Activated CD8-positive, alpha-beta memory T cell treated with anti-CD3 and anti-CD28 coated beads for 4 hours (primary cell): ENCODE measurements around the gene PTPRE.

Source experiments
- DNase-seq, 2 donors: peaks; one replicate each; pipeline ENCODE4 v3.0.0-alpha.2; 2020; ENCODE audit warnings: low read depth in 2 of 2

The PTPRE gene

DNA sequence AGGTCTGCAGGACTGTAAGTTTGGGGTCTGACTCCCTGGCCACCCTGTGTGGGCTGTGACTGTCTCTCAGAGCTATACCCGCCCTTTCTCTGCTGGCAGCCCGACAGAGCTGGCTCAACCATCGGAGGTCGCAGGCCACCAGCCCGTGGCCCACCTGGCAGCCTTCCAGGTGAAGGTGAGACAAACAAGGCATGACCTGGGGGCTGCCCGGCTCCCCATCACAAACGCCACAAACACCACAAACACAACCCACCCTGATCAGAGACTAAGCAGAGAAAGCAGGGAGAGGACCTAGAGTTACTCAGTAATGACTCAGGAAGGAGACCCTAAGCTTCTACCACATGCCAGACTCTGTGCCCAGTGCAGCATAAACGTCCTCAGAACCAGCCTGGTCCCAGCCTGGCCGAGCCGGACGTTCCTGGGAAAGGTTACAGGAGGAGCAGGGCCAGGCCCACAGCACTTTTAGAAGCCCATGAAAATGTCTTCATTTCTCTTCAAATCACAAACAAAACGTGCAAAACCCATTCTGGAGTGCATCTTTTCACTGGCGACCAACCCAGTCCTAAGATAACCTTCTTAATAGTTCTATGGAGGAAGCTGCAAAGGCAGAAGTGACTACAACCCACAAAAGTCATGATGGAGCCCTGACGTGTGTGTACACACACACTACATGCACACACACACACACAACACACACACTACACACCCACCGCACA is 152.5 kb downstream of the PTPRE start:
- no peak for DNase-seq

DNA sequence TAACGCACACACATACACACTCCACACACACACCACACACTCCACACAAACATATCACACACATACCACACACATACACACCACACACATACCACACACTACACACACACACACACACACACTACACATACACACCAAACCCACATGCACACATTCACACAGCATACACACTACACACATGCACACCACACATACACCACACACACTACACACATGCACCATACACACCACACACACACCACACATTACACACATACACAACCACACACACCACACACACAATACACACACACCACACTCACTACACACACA is 153.0 kb downstream of the PTPRE start:
- no peak for DNase-seq

DNA sequence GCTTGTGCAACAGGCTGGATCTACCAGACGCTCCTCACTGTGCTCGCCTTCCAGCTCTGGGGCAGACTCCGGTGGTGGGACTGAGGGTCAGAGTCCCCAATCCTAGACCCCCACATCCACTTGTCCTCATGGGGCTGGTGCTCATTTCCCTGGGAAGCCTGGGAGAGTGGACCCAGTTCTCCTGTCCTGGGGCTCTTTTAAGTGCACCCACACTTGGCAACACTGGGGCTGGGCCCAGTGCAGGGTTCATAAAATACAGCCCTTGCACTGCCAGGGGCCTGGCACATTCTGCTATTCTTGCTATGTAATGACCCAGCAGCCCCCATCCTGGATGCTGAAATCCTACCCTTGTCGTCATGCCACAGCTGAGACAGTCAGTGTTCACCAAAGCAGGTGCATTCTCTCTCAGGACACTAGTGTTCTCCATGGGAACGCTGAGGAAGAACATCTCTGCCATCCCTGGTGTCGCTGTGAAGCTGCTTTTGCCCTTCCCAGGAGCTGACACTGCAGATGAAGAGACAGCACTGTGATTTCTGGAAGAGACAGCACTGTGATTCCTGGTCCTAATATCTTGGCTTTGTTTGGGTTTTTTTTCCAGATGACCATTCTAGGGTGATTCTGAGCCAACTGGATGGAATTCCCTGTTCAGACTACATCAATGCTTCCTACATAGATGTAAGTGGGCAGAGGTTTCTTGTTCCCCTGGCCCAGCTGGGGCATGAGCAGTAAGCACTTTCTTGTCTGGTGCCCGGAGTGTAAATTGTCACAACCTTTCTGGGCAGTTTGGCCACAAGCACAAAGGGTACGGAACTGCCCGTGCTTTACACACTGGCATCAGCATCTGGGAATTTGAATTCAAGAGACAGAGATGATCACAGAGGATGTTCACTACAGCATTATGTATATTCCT is 153.7 kb downstream of the PTPRE start:
- no peak for DNase-seq

DNA sequence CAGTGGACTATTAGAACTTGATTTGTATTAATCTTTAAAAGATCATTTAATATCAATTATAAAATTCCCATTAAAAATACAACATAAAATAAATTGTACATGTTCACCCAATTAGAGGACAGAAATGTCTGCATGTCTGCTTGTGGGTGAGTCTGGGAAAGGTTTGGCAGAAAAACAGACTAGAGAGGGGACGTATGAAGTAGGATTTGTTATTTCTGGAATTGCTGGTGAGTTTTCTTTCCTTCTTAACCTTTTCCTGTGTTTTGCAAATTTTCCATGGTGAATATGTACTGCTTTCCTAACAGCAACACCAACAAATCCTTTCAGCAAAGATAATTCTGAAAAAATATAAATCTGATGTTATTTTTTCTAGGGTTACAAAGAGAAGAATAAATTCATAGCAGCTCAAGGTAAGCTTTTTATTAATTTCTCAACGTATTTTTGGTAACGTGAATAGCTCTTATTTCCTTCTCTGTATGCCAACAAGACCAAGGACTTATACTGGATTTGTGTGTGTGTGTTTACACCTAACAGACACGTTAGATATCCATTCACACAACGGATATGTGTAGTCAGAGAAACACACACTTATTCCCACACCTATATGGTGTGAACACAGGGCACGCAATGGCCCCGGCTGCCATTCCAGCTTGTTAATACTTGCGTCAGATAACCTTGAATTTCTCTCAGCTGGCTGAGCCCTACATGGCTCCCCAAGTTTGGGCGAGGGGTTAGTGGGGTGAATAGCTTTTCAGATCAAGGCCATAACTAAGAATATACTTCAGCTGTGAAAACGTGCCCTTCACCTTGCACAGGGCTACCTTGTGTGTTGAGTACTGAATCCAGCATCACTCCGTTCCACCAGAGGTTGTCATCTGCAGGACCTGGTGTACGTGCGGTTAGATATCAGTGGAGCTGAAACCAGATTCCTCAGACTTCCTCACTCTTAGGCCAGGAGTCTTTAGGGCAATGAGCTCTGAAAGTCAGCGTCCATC is 154.7 kb downstream of the PTPRE start:
- DNase-seq, result no peak

DNA sequence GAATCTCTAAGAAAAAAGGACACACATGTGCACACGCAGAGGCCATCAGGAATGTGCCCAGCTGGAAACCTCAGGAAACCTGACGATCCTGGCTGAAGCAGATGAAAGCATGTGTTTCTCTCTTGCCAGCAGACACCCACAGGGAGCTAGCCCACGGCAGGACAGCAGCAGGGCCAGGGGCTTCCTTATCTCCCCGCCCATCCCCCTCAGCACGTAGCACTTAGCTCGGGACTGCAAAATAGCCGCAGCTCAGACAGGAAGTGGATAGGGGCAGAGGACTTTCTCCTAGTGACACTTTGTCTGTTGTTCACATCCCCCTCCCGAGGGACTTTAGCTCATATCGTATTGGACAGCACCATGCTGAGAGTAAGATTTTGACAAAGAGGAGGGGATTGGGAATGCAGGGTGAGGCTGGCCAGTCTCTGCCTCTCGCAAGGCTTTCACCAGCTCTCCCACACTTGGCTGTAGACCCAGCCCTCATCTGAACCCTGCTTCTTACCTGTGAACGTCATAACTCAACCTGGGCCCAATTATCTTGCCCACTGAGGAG is 155.5 kb downstream of the PTPRE start:
- DNase-seq, result no peak

DNA sequence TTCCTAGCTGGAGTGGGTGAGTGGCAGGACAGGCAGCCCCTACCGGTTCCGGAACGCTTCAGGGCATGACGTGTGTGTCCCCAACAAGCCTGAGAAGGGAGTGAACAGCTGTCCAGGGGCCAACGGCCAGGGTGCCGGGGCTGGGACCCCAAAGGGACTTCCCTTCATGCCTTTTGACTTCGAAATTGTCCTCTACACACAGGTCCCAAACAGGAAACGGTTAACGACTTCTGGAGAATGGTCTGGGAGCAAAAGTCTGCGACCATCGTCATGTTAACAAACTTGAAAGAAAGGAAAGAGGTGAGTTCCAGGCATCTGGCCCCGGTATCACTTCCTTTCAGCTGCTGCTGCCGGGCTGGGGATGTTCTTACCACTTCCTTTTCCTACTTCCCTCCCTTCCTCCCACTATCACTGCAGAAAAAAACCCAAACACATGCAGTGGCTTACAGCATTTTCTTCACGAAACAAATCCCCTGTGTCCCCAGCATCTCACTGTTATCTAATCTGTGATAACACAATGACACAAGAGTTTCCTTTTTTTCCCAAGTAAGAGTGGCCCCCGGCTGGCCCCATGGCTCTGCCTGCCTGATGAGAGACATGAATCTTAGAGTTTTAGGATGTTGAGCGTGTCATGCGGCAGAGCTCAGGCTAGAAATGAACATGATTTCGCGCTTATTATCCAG is 156.1 kb downstream of the PTPRE start:
- DNase-seq, result no peak

DNA sequence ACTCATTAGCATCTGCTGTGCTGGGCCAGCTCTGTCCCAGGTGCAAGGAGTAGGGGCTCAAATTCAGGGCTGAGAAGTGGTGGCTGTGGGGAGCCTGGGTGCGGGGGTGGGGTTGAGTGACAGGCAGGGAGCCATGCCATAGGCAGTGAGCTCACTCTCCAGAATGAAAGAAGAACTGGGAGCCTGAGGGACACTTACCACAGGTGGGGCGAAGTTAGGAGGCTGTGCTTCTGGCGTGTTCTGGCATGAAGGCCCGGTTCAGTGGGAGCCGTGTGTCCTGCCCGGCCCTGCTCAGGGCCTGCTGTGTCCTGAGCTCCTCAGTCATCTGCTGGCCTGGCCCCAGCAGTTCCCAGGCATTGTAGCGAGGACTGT is 156.8 kb downstream of the PTPRE start:
- no peak for DNase-seq

DNA sequence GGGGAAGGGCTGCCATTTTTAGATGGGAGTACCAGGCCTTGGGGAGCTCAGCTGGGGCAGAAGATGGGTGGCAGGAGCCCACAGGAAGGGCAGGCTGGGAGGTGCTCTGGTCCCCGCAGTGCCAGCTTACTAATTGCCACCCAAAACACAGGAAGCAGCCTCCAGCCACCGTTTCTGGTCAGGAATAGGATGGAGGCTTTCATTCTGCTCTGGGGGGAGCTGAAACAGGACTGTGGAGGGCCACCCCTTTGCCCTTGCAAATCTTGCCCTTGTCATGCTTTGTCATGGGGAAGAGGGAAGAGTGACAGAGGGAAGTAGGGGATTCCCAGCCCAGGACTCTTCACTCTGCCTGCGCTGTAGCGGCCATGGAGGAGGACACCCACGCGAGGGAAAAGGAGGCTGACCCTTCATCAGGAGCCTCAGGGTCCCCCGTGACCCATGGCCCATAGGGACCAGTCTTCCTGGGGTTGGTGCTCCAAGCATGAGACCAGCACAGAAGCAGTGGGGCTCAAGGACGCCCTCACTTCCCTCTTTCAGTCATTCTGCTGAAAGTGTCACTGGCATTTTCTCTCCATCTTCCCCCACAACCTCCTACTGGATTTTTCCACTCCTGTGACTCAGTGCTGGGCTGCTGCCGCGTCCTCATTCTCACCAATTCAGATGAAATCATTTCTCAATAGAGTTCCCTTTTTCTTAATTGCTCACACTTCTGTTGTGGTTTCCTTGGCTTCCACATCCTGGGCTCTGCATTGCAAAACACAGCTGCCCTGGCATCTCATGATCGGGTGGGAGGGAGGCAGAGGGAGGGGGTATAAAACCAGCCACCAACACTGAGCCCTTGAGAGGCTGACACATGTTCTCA is 157.4 kb downstream of the PTPRE start:
- DNase-seq, result peak; percentile 57 to 77

DNA sequence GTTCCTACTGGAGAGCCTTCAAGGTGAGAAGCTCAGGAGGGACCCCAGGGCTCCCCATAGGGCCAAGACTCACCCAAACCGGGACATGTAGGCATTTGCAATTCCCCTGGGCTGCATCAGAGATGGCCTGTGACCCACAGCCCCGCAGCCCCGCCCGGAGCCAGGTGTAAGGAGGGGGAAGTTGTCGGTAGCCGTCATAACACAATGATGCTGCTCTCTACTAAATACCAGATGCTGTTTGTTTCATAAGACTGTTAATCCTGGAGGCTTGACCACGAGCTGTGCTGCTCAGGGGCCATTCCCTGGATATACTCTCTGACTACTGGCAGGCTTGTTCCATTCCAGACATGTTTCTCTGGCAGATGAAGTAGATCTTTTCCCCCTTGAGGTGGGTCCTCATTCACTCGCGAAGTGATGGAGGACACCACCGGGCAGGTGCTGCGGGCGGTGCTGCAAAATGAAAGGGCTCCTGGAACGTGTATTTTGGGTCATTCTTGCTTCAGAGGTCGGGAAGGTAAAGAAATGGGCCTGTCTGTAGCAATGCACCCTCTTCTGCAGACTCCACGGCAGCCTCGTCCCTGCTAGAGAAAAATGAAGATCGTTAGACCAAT is 158.2 kb downstream of the PTPRE start:
- no peak for DNase-seq

DNA sequence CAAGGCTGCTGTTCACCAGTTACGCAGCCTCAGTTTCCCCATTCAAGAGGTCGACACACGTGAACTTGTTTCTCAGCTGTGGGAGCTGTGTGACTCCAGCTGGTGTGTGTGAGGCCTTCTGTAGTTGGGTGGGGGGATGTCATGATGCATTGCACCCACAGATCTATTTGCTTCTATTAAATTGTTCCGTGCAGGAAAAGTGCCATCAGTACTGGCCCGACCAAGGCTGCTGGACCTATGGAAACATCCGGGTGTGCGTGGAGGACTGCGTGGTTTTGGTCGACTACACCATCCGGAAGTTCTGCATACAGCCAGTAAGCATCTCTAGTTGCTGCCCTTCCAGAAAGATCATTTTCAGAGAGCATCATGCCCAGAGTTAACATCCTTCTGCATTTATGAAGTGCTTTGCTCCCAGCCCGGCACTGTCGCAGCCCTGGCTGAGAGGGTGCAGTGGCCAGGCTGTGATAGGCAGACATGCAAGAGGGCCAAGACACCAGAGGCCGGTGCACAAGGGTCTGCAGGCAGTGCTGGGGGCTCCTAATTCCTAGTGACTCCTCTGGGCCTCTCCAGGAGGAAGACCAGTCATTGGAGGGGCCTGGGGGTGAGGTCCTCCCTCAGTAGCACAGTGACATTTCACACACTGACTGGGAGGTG is 159.1 kb downstream of the PTPRE start:
- DNase-seq, result no peak

DNA sequence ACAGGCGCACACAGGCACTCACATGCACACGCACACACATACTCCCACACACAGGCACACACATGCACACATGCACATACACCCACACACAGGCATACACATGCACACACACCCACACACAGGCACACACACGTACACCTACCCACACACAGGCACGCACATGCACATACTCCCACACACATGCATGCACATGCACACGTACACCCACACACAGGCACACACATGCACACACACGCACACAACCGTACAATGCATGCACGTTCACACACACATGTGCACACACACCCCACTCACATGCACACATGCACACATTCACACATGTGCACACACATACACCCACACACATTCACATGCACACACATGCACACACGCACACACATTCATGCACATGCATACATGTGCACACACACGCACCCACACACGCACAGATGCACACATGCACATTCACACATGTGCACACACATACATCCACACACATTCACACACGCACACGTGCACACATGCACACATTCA is 160.0 kb downstream of the PTPRE start:
- DNase-seq, result no peak

DNA sequence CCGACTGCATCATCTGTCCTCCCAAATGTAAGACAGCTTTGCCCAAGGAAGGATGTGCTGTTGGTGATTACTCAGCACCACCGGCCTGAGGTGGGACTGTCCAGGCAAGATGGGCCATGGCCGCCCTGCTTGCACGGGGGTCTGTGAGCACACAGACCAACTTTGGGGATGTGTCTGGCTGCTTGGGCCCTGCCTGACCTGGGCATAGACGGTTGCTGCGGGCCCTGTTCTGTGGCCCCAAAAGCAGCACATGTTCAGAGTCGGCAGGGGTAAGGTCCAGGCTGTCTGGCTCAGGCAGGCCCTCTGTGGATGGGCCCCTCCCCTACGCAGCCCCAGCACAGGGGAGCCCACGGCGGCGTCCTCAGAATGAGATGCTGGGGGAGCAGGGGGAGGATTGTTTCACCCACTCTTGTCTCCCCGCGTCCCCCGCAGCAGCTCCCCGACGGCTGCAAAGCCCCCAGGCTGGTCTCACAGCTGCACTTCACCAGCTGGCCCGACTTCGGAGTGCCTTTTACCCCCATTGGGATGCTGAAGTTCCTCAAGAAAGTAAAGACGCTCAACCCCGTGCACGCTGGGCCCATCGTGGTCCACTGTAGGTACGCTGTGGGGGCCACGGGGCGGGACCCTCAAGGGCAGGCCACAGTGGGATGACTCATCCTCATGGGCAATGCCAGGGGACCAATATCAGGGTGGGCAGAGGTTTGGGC is 160.9 kb downstream of the PTPRE start:
- no peak for DNase-seq

DNA sequence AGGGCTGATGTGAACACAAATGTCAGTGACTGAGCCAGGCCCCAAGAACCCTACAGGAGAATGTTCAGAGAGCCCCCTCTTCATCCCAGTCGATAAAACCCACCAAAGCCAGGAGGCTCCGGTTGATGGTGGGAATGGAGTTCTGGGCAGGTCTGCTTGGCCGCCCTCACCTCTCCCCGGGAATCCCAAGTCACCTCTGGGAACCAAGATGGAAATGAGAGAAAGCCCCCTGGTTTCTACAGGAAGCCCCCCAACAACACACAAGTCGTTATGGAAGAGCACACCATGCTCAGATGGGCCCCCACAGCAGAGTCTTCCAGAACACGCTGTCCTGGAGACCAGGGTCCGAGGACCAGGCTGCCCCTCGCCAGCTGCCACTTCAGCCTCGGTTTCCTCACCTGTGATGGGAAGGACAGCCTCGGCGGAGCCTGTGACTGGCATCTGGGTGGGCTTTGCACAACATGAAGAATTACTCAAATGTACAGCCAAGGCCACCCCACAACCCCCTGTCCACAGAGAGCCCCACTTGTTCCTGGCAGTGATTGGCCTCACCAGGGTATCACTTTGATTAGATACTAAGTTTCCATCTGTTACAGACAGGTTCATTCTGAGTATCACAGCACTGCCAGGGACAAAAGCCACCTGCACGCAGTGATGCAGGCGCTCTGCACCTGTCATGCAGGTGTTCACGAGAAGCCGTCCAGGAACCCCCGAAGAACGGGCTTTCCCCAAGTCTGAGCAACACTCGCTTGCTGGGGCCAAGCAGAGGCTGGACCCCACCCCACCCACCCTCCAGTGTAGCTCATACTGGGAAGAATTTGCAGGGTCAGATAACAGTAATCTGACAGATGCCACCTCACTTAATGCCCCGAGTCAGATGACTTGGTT is 161.7 kb downstream of the PTPRE start:
- no peak for DNase-seq

DNA sequence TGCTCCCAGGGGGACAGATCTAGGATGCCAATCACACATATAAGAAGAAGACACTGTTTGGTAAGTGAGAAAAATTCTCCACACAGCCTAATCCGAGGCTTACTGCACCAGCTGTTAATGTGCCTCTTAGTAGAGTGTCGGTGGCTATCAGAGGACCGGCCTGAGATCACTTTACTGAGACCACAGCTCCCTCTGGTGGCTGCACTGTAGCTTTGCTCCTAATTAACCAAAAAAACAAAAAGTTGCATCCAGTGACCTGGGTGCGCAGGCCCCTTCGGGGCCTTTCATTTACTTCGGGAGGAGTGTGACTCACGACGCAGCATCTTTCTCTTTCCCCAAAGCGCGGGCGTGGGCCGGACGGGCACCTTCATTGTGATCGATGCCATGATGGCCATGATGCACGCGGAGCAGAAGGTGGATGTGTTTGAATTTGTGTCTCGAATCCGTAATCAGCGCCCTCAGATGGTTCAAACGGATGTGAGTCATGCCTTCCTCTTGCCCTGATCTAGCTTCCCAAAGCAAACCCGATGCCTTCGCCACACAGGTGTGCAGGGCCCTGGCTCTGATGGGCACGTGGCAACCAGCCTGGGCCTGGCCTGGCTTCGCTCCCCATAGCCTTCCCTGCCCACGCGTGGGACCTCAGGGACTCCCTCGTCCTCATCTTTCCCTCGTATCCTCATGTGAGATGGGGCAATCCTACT is 162.6 kb downstream of the PTPRE start:
- peak; percentile 44 to 59 for DNase-seq

DNA sequence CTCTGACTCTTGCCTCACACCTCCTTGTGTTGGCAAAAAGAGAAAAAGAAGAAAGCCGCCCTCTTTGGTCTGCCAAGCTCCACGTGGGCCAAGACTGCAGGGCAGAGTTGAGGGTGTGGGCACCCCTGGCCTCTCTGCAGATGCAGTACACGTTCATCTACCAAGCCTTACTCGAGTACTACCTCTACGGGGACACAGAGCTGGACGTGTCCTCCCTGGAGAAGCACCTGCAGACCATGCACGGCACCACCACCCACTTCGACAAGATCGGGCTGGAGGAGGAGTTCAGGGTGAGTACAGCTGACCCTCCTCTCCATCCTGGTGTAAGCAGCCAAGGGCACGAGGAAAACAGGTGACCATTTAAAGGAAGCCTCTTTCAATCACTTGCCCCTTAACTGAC is 163.3 kb downstream of the PTPRE start:
- DNase-seq, result no peak

DNA sequence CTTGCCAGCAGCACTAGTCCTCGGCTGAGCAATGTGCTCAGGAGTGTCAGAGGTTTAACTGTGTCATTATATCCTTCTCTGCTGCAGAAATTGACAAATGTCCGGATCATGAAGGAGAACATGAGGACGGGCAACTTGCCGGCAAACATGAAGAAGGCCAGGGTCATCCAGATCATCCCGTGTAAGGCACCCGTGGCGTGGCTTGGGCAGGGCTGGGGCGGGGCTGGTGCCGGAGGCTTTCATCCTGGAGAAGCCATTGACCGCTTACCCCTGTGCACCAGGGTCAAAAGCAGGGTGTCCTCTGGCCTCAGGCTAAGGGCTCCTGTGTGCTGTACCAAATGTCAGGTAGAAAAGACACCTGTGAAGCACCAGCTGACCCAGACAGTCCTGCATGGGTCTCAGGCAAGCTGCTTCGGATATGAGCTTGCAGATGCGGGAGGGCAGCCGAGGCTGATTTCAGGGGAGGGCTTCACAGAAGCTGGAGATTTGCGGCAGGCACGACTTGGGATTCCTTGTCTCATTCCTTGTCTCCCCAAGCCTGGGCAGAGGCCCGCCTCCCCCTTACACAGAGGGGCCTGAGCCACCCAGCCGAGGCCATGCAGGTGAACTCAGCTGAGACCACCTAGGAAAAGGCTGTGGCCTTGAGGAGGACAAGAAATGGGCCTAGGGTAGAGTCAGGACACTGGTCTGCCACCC is 164.0 kb downstream of the PTPRE start:
- DNase-seq, result no peak
